Tibial nerve (tissue), 3 donors: ENCODE measurements around the gene KRT84.

ENCODE experiments used
- POLR2A ChIP-seq, 2 donors: fragments of 450-650 bp; IDR thresholded peaks; one replicate each; pipeline ENCODE4 v1.6.1; 2017; ENCODE audit warnings: antibody characterized with exemption in 2 of 2, mild to moderate bottlenecking in 2 of 2, moderate library complexity in 2 of 2
- TF ChIP-seq, protein P1 (sequence below), 5 experiments: fragments of 200-600 bp in 3 of 5; fragments of 450-650 bp in 2 of 5; sonication (generic) in 3 of 5; IDR thresholded peaks; one replicate each; pipeline ENCODE4 v1.5.1; 2016 to 2019; ENCODE audit warnings: antibody characterized with exemption in 5 of 5, mild to moderate bottlenecking in 3 of 5, moderate library complexity in 2 of 5

DNA sequence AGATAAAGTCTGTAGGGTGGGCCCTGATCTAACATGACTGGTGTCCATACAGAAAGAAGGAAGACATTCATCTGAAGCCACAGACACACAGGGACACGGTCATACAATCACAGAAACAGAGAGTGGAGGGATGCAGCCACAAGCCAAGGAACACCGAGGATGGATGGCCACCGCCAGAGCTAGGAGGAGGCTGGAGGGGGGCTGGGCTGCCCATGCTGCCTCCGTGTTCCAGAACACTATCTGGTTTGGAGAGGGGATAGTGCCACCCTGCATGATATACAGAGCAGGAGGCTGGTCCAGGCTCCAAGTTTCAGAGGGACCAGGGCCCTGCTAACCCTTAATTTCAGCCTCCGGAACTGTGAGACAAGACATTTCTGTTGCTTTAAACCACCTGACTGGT, 40.0 kb upstream of the KRT84 start:
- TF ChIP-seq, protein P1, sequence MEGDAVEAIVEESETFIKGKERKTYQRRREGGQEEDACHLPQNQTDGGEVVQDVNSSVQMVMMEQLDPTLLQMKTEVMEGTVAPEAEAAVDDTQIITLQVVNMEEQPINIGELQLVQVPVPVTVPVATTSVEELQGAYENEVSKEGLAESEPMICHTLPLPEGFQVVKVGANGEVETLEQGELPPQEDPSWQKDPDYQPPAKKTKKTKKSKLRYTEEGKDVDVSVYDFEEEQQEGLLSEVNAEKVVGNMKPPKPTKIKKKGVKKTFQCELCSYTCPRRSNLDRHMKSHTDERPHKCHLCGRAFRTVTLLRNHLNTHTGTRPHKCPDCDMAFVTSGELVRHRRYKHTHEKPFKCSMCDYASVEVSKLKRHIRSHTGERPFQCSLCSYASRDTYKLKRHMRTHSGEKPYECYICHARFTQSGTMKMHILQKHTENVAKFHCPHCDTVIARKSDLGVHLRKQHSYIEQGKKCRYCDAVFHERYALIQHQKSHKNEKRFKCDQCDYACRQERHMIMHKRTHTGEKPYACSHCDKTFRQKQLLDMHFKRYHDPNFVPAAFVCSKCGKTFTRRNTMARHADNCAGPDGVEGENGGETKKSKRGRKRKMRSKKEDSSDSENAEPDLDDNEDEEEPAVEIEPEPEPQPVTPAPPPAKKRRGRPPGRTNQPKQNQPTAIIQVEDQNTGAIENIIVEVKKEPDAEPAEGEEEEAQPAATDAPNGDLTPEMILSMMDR (IDR thresholded peaks at IDR 0.05): no peak
- no peak for TF ChIP-seq POLR2A (IDR thresholded peaks at IDR 0.05)
